Esophagus muscularis mucosa (tissue), 4 donors: ENCODE measurements around the gene FADS6. TPM values are rescaled to one million over a fixed set of nuclear protein-coding genes. Genes with fewer than 3 reads are reported as not detected.

ENCODE experiments used
- DNase-seq: peaks from one replicate; pipeline ENCODE4 v3.0.0-alpha.2; 2017; ENCODE audit errors: extremely low spot score
- H3K27ac ChIP-seq, 4 donors: fragments of 200-600 bp; sonication (generic); replicated peaks in 1 of 4; 1 replicate in 3 of 4; 2 replicates in 1 of 4; pipeline ENCODE4 v1.5.1; 2016 to 2019; ENCODE audit warnings: mild to moderate bottlenecking in 1 of 4
- H3K27me3 ChIP-seq, 4 donors: fragments of 200-600 bp; sonication (generic); one replicate each; pipeline versions ENCODE4 v1.5.1 to v1.6.0; 2016 to 2019
- H3K36me3 ChIP-seq, 4 donors: fragments of 200-600 bp; sonication (generic); one replicate each; pipeline ENCODE4 v1.5.1; 2016 to 2019
- H3K4me1 ChIP-seq, 4 donors: fragments of 200-600 bp; sonication (generic); one replicate each; pipeline ENCODE4 v1.5.1; 2016 to 2019
- H3K4me3 ChIP-seq, 4 donors: fragments of 200-600 bp; sonication (generic); 1 replicate in 2 of 4; 2 replicates in 2 of 4; pipeline ENCODE4 v1.5.1; 2016 to 2019; ENCODE audit warnings: mild to moderate bottlenecking in 4 of 4, moderate library complexity in 1 of 4
- H3K9me3 ChIP-seq, 4 donors: fragments of 200-600 bp; sonication (generic); 1 replicate in 3 of 4; 2 replicates in 1 of 4; pipeline ENCODE4 v1.5.1; 2016 to 2019
- EP300 ChIP-seq: sonication (generic); formaldehyde crosslinking; IDR thresholded peaks from one replicate; pipeline ENCODE4 v1.6.1; 2017; ENCODE audit warnings: antibody characterized with exemption
- POLR2A ChIP-seq: fragments of 450-650 bp; IDR thresholded peaks from one replicate; pipeline ENCODE4 v1.6.1; 2017; ENCODE audit warnings: antibody characterized with exemption, moderate library complexity, mild to moderate bottlenecking, low read depth
- POLR2AphosphoS5 ChIP-seq, 2 donors: sonication (generic); formaldehyde crosslinking; IDR thresholded peaks; one replicate each; pipeline ENCODE4 v1.6.1; 2017; ENCODE audit warnings: antibody characterized with exemption in 2 of 2
- WGBS: methylation state at CpG from one replicate; pipeline ENCODE4 v1.1.5; 2018; 5-methylcytosine and 5-hydroxymethylcytosine counted together
- intact Hi-C: fragments of 100-400 bp; cut with DNase I; formaldehyde crosslinking; loops from one replicate; pipeline ENCODE4 v1.15.1; 2023
- total RNA-seq, 4 donors: library from RNA; depleted of rRNA; stranded (reverse); fragments of >200 nt; gene quantifications; one replicate each; pipeline versions ENCODE4 v1.1.0 to v1.2.1, GENCODE V29; 2016
- TF ChIP-seq, protein P1 (sequence below), 3 experiments: fragments of 200-600 bp in 2 of 3; fragments of 450-650 bp in 1 of 3; sonication (generic) in 2 of 3; IDR thresholded peaks; one replicate each; pipeline ENCODE4 v1.5.1; 2017 to 2019; ENCODE audit warnings: antibody characterized with exemption in 3 of 3, mild to moderate bottlenecking in 2 of 3, moderate library complexity in 1 of 3

The FADS6 gene, protein sequence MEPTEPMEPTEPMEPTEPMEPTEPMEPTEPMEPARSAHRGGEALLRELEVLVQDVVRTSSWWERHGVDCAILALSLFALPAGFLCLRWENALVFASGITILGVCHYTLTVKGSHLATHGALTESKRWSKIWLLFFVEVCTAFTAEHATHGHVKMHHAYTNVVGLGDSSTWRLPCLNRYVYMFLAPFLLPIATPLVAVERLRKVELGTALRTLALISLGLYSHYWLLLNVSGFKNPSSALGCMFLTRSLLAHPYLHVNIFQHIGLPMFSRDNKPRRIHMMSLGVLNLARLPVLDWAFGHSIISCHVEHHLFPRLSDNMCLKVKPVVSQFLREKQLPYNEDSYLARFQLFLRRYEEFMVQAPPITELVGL
- under 1 TPM in 1 of 4 donors, not detected in 3; 0.33 TPM for total RNA-seq

DNA sequence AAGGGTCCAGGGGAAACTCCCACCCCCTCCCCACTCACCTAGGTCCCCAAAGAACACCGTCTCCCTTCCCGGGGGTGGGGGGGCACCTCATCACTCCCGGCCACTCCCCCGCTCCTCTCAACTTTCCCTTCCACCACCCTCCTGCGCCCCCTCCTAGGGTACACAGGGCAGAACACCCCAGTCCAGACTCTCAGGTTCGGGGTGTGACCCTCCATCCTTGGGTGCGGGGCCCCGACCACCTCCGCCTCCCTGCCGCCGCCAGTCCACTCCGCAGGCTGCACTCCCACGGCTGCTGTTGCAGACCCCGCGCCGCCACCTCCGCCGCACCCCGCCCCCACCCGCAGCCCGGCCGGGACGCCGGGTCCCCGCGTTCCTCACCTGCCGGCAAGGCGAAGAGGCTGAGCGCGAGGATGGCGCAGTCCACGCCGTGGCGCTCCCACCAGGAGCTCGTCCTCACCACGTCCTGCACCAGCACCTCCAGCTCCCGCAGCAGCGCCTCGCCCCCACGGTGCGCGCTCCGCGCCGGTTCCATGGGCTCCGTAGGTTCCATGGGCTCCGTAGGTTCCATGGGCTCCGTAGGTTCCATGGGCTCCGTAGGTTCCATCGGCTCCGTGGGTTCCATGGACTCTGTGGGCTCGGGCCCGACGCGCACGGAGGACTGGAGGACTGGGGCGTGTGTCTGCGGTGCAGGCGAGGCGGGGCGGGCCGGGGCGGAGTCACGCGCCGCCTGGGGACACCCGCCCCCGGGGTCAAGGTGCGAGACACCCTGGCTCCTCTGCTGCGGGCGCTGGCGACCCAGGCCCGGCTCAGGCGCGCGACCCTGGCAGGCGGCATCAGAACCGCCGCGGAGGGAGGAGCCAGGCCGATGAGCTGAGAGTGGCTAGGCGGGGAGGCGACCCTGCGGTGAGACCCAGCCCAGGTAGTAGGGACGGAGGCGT lies at the start of gene FADS6:
FADS6 (minus strand) TSS at position 660 of the 938 bp plus-strand sequence; CDS start at position 622, 38 bp downstream.
- peaks cover 7 to 16% (median 13%) of the 10 kb centered on the region in 4 donors for H3K4me1 ChIP-seq
- DNase-seq: no peak
- 8% methylated on average over 25 of the region's 86 CpGs for WGBS
- H3K36me3 ChIP-seq: no peaks in the 10 kb centered on the region
- intact Hi-C loops: no loop called here
- H3K9me3 ChIP-seq: no peaks in the 10 kb centered on the region
- H3K27me3 ChIP-seq: peaks cover 0 to 81% (median 28%) of the 10 kb centered on the region in 4 donors
- TF ChIP-seq EP300 (no peak), POLR2AphosphoS5 (IDR thresholded peaks at IDR 0.05) (no peak), POLR2A (no peak)
- TF ChIP-seq, protein P1, sequence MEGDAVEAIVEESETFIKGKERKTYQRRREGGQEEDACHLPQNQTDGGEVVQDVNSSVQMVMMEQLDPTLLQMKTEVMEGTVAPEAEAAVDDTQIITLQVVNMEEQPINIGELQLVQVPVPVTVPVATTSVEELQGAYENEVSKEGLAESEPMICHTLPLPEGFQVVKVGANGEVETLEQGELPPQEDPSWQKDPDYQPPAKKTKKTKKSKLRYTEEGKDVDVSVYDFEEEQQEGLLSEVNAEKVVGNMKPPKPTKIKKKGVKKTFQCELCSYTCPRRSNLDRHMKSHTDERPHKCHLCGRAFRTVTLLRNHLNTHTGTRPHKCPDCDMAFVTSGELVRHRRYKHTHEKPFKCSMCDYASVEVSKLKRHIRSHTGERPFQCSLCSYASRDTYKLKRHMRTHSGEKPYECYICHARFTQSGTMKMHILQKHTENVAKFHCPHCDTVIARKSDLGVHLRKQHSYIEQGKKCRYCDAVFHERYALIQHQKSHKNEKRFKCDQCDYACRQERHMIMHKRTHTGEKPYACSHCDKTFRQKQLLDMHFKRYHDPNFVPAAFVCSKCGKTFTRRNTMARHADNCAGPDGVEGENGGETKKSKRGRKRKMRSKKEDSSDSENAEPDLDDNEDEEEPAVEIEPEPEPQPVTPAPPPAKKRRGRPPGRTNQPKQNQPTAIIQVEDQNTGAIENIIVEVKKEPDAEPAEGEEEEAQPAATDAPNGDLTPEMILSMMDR (IDR thresholded peaks at IDR 0.05): no peak
- H3K27ac ChIP-seq: no peak within 1 kb of the TSS
- H3K4me3 ChIP-seq: peak within 1 kb of the TSS; percentile 38 to 51 (median 45)

DNA sequence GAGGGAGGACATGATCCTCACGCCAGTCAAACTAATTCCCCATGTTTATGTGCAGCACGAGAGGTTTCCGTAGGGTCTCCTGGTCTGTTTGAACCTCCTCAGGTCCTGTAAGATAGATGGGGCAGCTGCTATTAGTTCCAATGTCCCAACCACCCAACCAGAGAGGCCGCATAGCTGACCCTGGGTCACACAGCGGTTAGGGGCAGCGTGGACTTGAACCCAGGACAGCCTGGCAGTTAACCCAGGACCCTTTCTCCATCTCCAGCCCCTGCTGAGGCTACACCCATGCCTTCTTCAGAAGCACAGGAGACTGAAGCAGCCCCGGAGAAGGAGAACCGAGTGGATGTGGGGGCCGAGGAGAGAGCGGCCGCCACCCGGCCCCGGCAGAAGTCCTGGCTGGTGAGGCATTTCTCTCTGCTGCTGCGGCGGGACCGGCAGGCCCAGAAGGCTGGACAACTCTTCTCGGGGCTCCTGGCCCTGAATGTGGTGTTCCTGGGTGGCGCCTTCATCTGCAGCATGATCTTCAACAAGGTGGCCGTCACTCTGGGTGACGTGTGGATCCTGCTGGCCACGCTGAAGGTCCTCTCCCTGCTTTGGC lies 47.8 kb upstream of the FADS6 start:
- Histone ChIP-seq H3K36me3 (no peaks in the 10 kb centered on the region), H3K9me3 (no peaks in the 10 kb centered on the region), H3K4me3 (no peak overlapping the region), H3K27ac (no peak overlapping the region), H3K27me3 (peaks cover 0 to 70% (median 20%) of the 10 kb centered on the region in 4 donors), H3K4me1 (peaks cover 0 to 3% (median 3%) of the 10 kb centered on the region in 4 donors)
- no peak for DNase-seq
- intact Hi-C loops: no loop called here
- TF ChIP-seq POLR2A: no peak
- TF ChIP-seq, protein P1 (IDR thresholded peaks at IDR 0.05): no peak
- TF ChIP-seq EP300: no peak
- TF ChIP-seq POLR2AphosphoS5 (IDR thresholded peaks at IDR 0.05): no peak
- 83% methylated on average over 16 of the region's 21 CpGs for WGBS

DNA sequence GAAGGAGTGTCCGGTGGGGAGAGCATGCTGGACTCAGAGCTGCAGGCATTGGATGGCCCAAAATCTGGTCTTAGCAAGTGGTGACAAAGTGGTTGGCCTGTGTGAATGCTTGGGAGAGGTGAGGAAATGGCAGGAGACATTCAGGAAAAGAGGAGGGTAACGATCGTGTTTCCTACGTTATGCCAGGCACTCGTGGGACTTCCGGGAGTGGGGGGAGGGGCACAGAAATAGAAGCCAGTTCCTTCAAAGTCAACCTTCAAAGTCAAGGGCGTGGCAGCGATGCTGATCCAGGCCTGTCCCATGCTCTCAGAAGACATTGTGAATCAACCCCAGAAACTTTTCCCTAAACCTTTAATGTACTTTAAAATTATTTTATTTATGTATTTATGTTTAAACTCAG lies 46.1 kb upstream of the FADS6 start:
- Histone ChIP-seq H3K4me3 (no peak overlapping the region), H3K9me3 (no peaks in the 10 kb centered on the region), H3K27ac (no peak overlapping the region), H3K27me3 (peaks cover 6 to 81% (median 34%) of the 10 kb centered on the region in 4 donors), H3K36me3 (no peaks in the 10 kb centered on the region), H3K4me1 (peaks cover 0 to 14% (median 12%) of the 10 kb centered on the region in 4 donors)
- no peak for DNase-seq
- intact Hi-C loops: no loop called here
- 55% methylated on average over 8 of the region's 8 CpGs for WGBS
- TF ChIP-seq POLR2AphosphoS5 (IDR thresholded peaks at IDR 0.05): no peak
- TF ChIP-seq POLR2A: no peak
- no peak for TF ChIP-seq EP300
- TF ChIP-seq, protein P1 (IDR thresholded peaks at IDR 0.05): no peak

DNA sequence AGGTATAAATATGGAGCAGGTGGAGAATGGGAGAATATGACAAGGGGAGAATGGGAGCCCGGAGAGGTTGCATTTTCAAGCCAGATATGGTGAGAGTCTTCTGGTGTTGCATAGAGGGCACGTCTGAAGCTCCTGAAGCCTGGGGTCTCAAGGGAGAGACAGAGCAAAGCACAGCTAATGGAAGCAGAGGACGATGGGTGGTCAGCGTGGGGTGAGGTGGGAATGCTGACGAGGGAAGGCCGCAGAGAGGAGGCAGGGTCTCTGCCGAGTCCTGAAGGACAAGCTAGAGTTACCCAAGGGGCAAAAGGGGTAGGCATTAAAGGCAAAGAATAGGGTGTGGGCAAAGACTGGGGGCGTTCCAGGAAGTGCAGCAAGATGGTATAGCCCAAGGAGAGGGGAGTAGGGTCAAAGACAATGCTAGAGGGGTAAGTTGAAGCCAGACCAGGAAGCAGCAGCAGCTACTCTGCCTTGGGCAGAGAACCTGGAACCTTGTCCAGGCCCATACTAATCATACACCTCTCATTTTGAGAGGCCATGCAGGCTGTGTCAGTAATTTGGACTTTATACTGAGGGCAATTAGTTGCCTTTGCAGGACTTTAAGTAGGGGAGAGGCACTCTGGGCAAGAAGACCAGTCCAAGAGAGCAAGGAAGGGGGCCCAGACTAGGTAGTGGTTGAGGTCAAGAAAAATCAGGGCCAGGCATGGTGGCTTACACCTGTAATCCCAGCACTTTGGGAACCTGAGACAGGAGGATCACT lies 44.9 kb upstream of the FADS6 start:
- no peaks in the 10 kb centered on the region for H3K36me3 ChIP-seq
- intact Hi-C loops: no loop called here
- peaks cover 0 to 14% (median 12%) of the 10 kb centered on the region in 4 donors for H3K4me1 ChIP-seq
- H3K27me3 ChIP-seq: peaks cover 6 to 85% (median 34%) of the 10 kb centered on the region in 4 donors
- H3K4me3 ChIP-seq: no peak overlapping the region
- TF ChIP-seq POLR2AphosphoS5 (IDR thresholded peaks at IDR 0.05): no peak
- TF ChIP-seq POLR2A: no peak
- TF ChIP-seq EP300: no peak
- TF ChIP-seq, protein P1 (IDR thresholded peaks at IDR 0.05): no peak
- H3K9me3 ChIP-seq: no peaks in the 10 kb centered on the region
- WGBS: 68% methylated on average over 8 of the region's 8 CpGs
- no peak for DNase-seq
- no peak overlapping the region for H3K27ac ChIP-seq
